KOPT-K1 (cell line): Measurements from ENCODE around the gene VWA3B.
"Not testable (repeated sequence)": the region's sequence is repeated elsewhere in the genome, so short reads cannot be mapped to it uniquely, and the experiment has no call there.

Experiments used
- H3K27ac ChIP-seq: fragments of 200-600 bp; sonication (generic); 2 replicates; pipeline ENCODE4 v1.5.1; 2016; ENCODE audit warnings: antibody characterized with exemption, mild to moderate bottlenecking, low read depth, low read length; ENCODE audit not compliant: poor library complexity, severe bottlenecking
- H3K36me3 ChIP-seq: fragments of 200-600 bp; sonication (generic); 2 replicates; pipeline ENCODE4 v1.5.1; 2017; ENCODE audit warnings: antibody characterized with exemption, mild to moderate bottlenecking, low read length, moderate library complexity; ENCODE audit not compliant: insufficient read depth
- H3K9me3 ChIP-seq: fragments of 200-600 bp; sonication (generic); 2 replicates; pipeline ENCODE4 v1.5.1; 2017; ENCODE audit warnings: antibody characterized with exemption, low read length, mild to moderate bottlenecking; ENCODE audit not compliant: insufficient read depth, poor library complexity, severe bottlenecking

Gene VWA3B

DNA sequence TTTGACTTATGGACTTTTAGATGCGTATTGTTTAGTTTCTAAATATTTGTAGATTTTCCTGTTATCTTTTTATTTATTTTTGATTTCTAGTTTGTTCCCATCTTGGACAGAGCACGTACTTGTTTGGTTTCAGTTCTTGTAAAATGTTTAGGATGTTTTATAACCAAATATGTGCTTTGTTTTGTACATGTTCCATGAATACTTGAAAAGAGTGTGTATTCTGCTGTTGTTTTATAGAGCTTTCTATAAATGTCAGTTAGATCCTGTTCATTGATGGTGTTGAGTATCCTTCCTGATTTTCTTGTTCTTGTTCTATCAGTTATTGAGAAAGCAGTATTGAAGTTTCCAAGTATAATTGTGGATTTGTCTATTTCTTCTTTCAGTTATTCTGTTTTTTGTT is 21.1 kb downstream of the VWA3B start:
- peaks cover 17% of the 10 kb centered on the region for H3K9me3 ChIP-seq
- H3K36me3 ChIP-seq = no peaks in the 10 kb centered on the region
- H3K27ac ChIP-seq = no peak overlapping the region

DNA sequence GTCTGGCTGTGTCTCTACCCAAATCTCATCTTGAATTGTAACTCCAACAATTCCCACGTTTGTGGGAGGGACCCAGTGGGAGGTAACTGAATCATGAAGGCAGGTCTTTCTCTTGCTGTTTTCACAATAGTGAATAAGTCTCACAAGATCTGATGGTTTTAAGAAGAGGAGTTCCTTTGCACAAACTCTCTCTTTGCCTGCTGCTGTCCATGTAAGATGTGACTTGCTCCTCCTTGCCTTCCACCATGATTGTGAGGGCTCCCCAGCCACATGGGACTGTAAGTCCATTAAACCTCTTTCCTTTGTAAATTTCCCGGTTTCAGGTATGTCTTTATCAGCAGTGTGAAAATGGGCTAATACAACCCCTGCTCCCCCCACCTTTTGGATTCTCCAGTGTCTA is 23.8 kb downstream of the VWA3B start:
- peaks cover 26% of the 10 kb centered on the region for H3K9me3 ChIP-seq
- no peak overlapping the region for H3K27ac ChIP-seq
- H3K36me3 ChIP-seq = no peaks in the 10 kb centered on the region

DNA sequence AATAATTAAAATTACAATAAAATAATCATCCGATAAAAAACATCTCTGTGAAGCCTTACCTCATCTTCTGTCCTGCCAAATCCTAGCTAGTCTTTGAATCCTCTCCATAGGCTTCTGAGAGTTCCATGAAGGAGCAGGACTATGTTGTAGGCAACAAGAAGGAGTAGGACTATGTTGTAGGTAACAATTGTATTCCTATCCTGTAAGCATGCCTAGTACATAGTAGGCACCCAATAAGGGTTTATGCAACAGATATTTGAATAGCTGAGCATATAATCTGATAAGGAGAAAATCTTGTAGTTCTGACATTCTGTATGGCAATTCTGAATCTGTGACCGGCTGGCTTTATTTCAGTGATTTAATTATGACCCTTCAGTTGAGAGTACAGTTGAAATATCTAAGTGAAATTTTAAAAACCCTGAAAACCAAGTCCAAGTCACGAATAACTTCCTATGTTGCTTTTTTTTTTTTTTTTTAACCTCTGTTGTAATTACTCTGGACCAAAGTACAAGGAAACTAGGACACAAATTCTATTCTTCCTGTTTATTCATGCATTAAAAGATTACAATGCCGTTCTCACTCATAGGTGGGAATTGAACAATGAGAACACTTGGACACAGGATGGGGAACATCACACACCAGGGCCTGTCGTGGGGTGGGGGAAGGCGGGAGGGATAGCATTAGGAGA is 27.8 kb downstream of the VWA3B start:
- Histone ChIP-seq H3K27ac (no peak overlapping the region), H3K9me3 (peaks cover 26% of the 10 kb centered on the region)

DNA sequence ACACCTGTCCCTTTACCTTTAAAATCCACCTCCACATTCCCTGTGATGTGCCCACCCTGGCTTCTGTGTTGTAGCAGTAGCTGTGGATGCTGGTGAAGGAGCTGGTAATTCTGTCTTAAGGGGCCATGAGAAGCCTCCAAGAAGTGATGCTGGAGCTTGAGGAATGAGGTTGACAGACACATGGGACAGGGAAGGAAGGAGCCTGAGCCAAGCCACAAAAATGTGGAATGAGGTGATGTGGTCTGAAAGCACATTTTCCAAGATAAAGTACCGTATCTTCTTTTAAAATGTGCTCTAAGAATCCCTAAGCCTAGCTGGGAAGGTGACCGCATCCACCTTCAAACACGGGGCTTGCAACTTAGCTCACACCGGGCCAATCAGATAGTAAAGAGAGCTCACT is 31.2 kb downstream of the VWA3B start:
- no peak overlapping the region for H3K27ac ChIP-seq
- H3K9me3 ChIP-seq = peaks cover 9% of the 10 kb centered on the region
- no peaks in the 10 kb centered on the region for H3K36me3 ChIP-seq

More for the DNA sequence above, 27.8 kb downstream of the VWA3B start:
- H3K36me3 ChIP-seq = no peaks in the 10 kb centered on the region

DNA sequence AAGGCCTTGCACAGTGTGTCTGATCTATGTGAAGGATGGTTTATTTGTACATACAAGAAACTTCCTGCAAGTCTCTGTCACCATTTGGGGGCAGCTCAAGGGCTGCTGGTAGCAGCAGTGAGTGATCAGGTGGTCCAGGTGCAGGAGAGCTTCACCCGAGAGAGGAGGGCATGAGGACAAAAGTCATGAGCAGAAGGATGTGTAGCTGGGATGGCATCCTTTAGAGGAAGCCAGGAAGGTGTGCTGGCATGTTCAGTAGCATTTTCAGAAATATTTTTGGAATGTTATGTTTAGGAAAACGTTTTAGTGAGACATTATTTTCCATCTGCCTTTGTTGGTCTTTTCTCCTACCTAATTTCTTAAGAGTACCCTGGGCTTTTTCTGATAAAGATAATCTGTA is 31.9 kb downstream of the VWA3B start:
- peaks cover 4% of the 10 kb centered on the region for H3K9me3 ChIP-seq
- H3K36me3 ChIP-seq = no peaks in the 10 kb centered on the region
- no peak overlapping the region for H3K27ac ChIP-seq

DNA sequence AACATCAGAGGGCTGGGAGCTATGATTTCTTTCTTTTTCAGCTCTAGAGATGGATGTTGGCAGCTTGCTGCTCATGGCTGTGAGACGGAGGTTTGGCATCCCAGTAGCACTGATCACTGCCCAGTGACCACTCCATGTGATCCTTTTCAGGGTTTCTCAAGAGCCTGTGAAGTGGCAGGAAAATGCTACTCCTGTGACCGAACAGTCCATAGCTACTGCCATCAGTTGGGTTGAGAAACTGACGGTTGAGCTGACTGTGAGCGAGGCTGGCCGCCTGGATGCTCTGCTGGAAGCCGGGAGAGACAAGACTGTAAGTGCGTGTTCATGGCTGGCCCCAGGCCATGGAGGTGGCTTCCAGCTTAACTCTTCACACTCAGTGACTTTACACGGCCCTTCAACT is 34.2 kb downstream of the VWA3B start:
- H3K9me3 ChIP-seq = no peaks in the 10 kb centered on the region
- H3K36me3 ChIP-seq = no peaks in the 10 kb centered on the region
- no peak overlapping the region for H3K27ac ChIP-seq

DNA sequence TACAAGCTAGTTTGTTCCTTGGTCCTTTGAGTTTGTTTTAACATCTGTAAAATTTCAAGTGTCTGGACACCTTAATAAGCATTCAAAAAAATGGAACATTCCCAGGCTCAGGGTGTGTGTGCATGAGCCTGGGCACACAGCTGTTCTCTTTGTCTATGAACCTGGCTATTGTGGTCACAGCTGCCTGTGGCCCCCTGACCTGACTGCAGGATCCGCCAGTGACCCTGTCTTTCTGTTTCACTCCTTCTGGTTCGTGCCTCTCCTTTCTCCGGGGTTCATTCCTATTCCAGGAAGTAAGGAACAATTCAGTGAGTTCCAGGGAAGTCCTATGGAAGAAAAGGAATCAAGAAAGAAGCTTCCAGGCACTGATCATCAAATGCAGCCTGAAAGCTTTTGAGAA is 35.6 kb downstream of the VWA3B start:
- Histone ChIP-seq H3K9me3 (no peaks in the 10 kb centered on the region), H3K36me3 (no peaks in the 10 kb centered on the region)

DNA sequence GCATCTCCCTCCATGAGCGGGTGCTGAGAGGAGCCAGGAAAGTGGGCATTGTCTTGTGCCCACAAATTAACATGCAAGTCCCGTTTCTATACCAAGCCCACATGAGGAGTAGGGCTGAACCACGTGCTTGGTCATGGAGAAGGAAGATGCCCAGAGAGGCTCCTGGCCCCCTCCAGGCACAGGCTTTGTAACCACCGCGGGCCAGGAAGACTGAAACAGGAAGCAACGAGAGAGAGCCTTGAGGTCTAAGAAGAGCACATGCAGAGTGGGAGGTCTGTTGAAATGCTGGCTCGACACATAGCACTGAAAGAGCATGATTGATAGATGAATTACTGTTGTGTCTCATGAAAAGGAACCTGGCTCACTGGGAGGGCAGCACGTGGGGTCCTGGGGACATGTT is 36.3 kb downstream of the VWA3B start:
- Histone ChIP-seq H3K36me3 (no peaks in the 10 kb centered on the region), H3K9me3 (no peaks in the 10 kb centered on the region), H3K27ac (no peak overlapping the region)

More for the DNA sequence above, 35.6 kb downstream of the VWA3B start:
- H3K27ac ChIP-seq = no peak overlapping the region

DNA sequence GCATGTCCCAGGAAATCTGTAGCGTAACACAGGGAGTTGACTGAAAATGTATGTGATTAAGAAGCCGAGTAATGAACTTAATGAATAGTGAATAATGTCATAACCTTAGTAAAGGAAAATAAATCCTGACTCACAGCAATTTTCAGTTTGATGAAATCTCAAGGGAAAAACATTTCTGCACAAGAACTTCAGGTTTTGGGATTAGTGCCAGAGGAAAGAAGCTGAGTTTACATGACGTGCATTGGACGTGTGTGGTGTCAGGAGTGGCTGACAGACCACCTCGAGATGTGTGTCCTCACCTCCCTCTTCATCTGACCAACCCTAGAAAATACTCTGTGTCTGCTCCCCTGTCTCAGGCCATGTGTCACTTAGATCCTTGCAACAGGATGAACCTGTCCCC is 39.1 kb downstream of the VWA3B start:
- no peaks in the 10 kb centered on the region for H3K9me3 ChIP-seq
- no peaks in the 10 kb centered on the region for H3K36me3 ChIP-seq
- H3K27ac ChIP-seq = no peak overlapping the region

DNA sequence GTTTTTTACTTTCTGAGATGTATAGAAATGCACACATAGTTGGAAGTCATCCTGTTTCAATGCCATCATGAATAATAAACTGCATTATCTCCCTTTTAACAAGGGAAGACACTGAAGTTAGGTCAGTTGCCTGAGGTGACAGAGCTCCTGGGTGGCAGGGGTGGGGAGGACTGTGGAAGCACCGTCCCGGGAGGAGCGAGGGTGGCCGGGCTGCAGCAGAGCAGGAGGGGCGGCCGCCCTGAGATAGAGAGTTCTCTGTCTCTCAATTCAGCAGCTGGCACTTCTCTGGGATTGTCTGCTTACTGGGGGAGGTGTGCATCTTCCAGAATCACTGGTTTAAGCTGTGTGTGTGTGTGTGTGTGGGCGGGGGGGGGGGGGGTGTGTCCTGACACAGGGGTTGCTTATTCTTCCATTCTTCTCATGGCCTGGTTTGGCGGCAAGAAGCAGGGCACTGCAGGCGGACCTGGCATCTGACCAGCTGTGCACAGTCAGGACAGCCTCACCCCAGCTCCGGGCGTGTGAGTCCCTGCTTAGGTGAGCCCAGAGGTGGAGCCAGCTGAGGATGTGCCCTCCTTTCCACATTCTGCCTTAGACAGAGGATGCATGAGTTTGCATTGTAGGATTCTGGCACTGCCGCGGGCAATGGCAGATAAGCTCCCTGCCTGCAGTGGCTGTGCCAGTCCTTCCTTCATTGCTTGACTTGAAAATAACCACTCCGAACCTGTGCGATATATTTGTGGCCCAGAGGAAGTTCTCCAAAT is 40.4 kb downstream of the VWA3B start:
- Histone ChIP-seq H3K36me3 (no peaks in the 10 kb centered on the region), H3K9me3 (no peaks in the 10 kb centered on the region), H3K27ac (no peak overlapping the region)

DNA sequence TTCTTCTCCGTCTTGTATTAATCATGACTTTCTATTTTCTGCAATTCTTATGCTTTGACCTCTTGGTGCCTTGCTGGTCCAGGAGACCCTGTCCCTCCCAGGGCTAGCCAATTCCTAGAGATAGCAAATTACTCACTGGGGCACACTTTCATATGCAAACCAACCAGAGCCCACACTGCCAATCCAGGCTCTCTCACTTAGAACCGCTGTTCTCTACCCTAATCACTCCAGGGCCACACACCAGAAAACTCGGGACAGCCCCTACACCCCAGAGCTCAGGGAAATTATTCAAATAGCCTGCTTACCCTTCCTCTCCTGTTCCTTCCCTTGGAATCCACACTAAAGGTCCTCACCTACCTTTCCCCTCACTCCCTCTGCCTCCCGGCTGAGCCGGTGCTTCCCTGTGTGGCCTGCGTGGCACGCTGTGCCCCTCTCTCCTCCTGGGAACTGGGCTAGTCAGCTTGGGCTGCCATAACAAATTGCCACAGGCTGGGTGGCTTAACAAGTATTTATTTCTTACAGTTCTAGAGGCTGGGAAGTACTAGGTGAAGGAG is 41.7 kb downstream of the VWA3B start:
- no peak overlapping the region for H3K27ac ChIP-seq
- no peaks in the 10 kb centered on the region for H3K36me3 ChIP-seq
- no peaks in the 10 kb centered on the region for H3K9me3 ChIP-seq

DNA sequence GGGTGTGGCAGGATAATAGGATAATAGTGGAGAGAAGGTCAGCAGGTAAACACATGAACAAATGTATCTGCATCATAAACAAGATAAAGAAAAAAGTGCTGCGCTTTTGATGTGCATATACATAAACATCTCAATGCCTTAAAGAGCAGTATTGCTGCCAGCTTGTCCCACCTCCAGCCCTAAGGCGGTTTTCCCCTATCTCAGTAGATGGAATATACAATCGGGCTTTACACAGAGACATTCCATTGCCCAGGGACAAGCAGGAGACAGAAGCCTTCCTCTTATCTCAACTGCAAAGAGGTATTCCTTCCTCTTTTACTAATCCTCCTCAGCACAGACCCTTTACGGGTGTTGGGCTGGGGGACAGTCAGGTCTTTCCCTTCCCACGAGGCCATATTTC is 43.1 kb downstream of the VWA3B start:
- H3K9me3 ChIP-seq, H3K27ac ChIP-seq: not testable (repeated sequence)

DNA sequence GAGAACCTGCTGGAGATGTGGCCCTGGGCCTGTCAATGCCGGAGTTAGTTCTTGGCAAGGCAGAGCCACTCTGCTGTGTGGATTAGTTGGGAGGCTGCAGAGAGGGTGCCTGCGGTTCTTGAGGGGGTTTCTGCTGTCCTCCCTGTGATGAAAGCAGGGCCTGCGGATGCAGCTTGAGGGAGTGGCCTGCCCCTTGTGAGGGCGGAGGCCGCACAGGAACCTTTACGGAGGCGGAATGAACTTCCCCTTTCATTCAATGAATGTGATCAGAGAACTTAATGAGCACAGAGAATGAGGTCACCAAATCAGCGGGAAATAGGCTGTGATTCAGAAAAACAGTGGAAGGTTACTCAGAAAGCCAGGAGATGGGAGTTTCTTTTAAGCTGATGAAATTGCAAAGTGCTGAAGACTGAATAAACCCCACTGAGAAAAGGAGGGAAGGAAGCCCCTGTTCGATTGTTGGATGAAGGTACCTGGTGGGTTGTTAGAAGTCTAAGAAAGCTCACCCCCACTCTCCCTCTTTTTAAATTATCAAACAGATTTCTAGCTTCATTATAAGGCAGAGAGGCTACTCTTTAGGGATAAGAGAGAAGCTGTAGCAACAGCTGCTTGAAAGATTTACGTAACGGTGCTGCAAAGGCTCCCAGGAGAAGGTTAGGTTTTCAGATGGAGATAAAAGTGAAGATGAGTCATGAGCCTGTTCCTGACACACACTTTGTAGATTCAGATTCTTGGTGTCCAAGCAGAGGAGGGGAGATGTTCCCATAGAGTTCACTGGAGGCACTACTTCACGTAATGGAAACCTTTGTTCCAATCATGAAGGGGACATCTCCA is 47.4 kb downstream of the VWA3B start:
- Histone ChIP-seq H3K36me3 (no peaks in the 10 kb centered on the region), H3K9me3 (no peaks in the 10 kb centered on the region), H3K27ac (no peak overlapping the region)

More for the DNA sequence above, 43.1 kb downstream of the VWA3B start:
- H3K36me3 ChIP-seq = not testable (repeated sequence)

DNA sequence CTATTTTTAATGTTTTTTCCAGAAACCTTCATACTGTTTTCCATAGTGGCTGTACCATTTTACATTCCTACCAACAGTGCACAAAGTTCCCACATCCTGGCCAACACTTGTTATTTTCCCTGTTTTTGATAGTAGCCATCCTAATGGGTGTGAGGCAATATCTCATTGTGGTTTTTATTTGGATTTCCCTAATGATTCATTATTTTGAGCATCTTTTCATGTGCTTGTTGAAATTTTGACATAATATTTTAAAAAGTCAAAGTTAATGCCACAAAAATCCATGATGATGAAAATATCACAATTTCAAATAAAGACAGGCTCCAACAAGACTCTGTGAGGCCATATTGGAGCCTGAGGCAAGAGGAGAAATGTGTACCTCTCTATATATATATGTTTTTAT is 50.2 kb downstream of the VWA3B start:
- Histone ChIP-seq H3K9me3 (no peaks in the 10 kb centered on the region), H3K36me3 (no peaks in the 10 kb centered on the region), H3K27ac (no peak overlapping the region)

DNA sequence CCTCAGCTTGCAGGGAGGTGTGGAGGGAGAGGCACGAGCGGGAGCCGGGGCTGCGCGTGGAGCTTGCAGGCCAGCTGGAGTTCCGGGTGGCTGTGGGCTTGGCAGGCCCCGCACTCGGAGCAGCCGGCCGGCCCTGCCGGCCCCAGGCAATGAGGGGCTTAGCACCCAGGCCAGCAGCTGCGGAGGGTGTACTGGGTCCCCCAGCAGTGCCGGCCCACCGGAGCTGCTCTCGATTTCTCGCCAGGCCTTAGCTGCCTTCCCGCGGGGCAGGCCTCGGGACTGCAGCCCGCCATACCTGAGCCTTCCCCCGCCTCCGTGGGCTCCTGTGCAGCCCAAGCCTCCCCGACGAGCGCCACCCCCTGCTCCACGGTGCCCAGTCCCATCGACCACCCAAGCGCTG is 52.0 kb downstream of the VWA3B start:
- not testable (repeated sequence) for H3K9me3 ChIP-seq, H3K36me3 ChIP-seq, H3K27ac ChIP-seq
